Ishikawa (cell line): ENCODE measurements around the gene PFAS.

Experiments
- CEBPB ChIP-seq: IDR thresholded peaks from 2 replicates; pipeline ENCODE4 v1.6.1; 2012
- CREB1 ChIP-seq: IDR thresholded peaks from 2 replicates; pipeline ENCODE4 v1.6.1; 2012; ENCODE audit warnings: low read depth
- EGR1 ChIP-seq: IDR thresholded peaks from 2 replicates; pipeline ENCODE4 v1.6.1; 2012
- EP300 ChIP-seq: IDR thresholded peaks from 2 replicates; pipeline ENCODE4 v1.6.1; 2012; ENCODE audit warnings: borderline replicate concordance
- FOXM1 ChIP-seq: IDR thresholded peaks from 2 replicates; pipeline ENCODE4 v1.6.1; 2012; ENCODE audit warnings: low read depth, borderline replicate concordance
- MAX ChIP-seq: IDR thresholded peaks from 2 replicates; pipeline ENCODE4 v1.6.1; 2012
- NFIC ChIP-seq: IDR thresholded peaks from 2 replicates; pipeline ENCODE4 v1.6.1; 2012
- RAD21 ChIP-seq: IDR thresholded peaks from 2 replicates; pipeline ENCODE4 v1.6.1; 2012; ENCODE audit warnings: low read depth
- TAF1 ChIP-seq: IDR thresholded peaks from 2 replicates; pipeline ENCODE4 v1.6.1; 2012; ENCODE audit warnings: low read depth, mild to moderate bottlenecking
- TCF12 ChIP-seq: IDR thresholded peaks from 2 replicates; pipeline ENCODE4 v1.6.1; 2012; ENCODE audit warnings: low read depth
- TEAD4 ChIP-seq: IDR thresholded peaks from 2 replicates; pipeline ENCODE4 v1.6.1; 2012
- USF1 ChIP-seq: IDR thresholded peaks from 2 replicates; pipeline ENCODE4 v1.6.1; 2012
- YY1 ChIP-seq: IDR thresholded peaks from 2 replicates; pipeline ENCODE4 v1.6.1; 2012; ENCODE audit warnings: low read depth
- ZBTB7A ChIP-seq: IDR thresholded peaks from 2 replicates; pipeline ENCODE4 v1.6.1; 2012; ENCODE audit warnings: low read depth
- TF ChIP-seq, protein P1 (sequence below): IDR thresholded peaks from 2 replicates; pipeline ENCODE4 v1.6.1; 2012; ENCODE audit warnings: low read depth, mild to moderate bottlenecking

The PFAS gene

GRCh38 chr17:8237175-8237574 is 11.9 kb upstream of the PFAS start:
- no peak for TF ChIP-seq MAX
- no peak for TF ChIP-seq YY1
- TF ChIP-seq TCF12: no peak
- no peak for TF ChIP-seq TEAD4
- no peak for TF ChIP-seq FOXM1
- no peak for TF ChIP-seq NFIC
- TF ChIP-seq ZBTB7A: no peak
- TF ChIP-seq, protein P1, sequence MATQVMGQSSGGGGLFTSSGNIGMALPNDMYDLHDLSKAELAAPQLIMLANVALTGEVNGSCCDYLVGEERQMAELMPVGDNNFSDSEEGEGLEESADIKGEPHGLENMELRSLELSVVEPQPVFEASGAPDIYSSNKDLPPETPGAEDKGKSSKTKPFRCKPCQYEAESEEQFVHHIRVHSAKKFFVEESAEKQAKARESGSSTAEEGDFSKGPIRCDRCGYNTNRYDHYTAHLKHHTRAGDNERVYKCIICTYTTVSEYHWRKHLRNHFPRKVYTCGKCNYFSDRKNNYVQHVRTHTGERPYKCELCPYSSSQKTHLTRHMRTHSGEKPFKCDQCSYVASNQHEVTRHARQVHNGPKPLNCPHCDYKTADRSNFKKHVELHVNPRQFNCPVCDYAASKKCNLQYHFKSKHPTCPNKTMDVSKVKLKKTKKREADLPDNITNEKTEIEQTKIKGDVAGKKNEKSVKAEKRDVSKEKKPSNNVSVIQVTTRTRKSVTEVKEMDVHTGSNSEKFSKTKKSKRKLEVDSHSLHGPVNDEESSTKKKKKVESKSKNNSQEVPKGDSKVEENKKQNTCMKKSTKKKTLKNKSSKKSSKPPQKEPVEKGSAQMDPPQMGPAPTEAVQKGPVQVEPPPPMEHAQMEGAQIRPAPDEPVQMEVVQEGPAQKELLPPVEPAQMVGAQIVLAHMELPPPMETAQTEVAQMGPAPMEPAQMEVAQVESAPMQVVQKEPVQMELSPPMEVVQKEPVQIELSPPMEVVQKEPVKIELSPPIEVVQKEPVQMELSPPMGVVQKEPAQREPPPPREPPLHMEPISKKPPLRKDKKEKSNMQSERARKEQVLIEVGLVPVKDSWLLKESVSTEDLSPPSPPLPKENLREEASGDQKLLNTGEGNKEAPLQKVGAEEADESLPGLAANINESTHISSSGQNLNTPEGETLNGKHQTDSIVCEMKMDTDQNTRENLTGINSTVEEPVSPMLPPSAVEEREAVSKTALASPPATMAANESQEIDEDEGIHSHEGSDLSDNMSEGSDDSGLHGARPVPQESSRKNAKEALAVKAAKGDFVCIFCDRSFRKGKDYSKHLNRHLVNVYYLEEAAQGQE: no peak
- TF ChIP-seq USF1: no peak
- TF ChIP-seq TAF1: no peak

GRCh38 chr17:8237886-8238285 is 11.2 kb upstream of the PFAS start:
- no peak for TF ChIP-seq FOXM1
- no peak for TF ChIP-seq TCF12
- TF ChIP-seq NFIC: no peak
- no peak for TF ChIP-seq YY1
- TF ChIP-seq CREB1: no peak
- TF ChIP-seq, protein P1: no peak

DNA sequence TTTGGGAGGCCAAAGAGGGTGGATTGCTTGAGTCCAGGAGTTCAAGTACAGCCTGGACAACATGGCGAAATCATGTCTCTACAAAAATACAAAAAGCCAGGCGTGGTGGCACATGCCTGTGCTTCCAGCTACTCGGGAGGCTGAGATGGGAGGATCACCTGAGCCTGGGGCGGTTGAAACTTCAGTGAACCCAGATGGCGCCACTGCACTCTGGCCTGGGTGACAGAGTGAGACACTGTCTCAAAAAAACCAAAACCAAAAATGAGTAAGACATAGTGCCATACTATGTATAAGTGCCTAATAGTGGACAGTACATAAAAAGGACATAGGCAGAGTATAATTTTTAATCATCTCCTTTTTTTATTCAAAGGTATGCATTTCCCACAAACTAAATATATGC is 5.3 kb upstream of the PFAS start:
- TF ChIP-seq TEAD4: no peak
- TF ChIP-seq MAX: no peak
- TF ChIP-seq EGR1: no peak
- TF ChIP-seq EP300: no peak
- no peak for TF ChIP-seq NFIC
- no peak for TF ChIP-seq ZBTB7A
- no peak for TF ChIP-seq CREB1
- TF ChIP-seq CEBPB: no peak
- TF ChIP-seq, protein P1: no peak
- TF ChIP-seq FOXM1: no peak
- no peak for TF ChIP-seq YY1
- no peak for TF ChIP-seq RAD21
- no peak for TF ChIP-seq USF1
- no peak for TF ChIP-seq TAF1

GRCh38 chr17:8244768-8245167 is 4.3 kb upstream of the PFAS start:
- no peak for TF ChIP-seq MAX
- TF ChIP-seq TCF12: no peak
- no peak for TF ChIP-seq ZBTB7A
- TF ChIP-seq CEBPB: no peak
- TF ChIP-seq TEAD4: no peak
- TF ChIP-seq RAD21: no peak
- TF ChIP-seq YY1: no peak
- TF ChIP-seq NFIC: no peak
- TF ChIP-seq CREB1: no peak
- no peak for TF ChIP-seq USF1
- TF ChIP-seq FOXM1: no peak
- TF ChIP-seq, protein P1: no peak
- TF ChIP-seq EGR1: no peak
- no peak for TF ChIP-seq EP300
